ENCODE data around the gene TEX2.

DNA sequence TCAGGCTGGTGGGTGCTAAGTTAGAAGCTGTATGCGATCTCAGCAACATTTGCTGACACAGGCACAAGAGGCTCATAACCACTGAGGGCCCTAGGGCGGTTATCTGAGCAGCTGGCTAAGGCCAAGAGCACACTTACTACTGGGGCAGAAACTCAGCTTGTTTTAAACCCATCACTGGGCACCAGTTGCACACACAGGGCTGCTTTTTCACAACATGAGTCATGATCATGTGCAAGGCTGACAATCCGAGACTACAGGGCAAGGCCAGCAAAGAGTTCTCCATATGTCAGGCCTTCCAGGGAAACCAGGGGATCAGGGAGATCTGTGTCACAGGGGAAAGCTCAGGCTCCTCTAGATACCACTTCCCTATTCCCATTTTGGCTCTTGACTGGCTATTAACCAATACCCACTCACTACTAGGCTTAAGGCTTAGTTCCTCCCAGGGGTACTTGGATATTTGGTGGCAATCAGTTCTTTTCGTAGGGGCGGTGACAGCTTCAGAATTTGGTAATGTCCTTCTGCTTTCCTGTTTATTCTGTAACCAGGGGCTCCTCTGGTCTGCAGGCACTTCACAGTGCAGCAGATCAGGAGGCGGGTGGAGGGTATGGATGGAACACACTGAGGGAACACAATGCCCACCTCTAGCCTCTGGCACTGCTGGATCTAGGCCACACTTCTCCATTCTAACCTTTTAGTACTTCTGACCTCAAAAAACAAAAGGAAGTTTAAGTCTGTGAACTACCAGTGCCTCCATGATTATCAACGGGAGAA lies 88.2 kb downstream of the TEX2 start:
- no peak for TF ChIP-seq CTCF (IDR thresholded peaks at IDR 0.05)
- no peak for TF ChIP-seq POLR2A (IDR thresholded peaks at IDR 0.05)
- no peak for TF ChIP-seq EP300 (IDR thresholded peaks at IDR 0.05)
- peak in 1 of 4 donors; percentile 30 for TF ChIP-seq POLR2AphosphoS5 (IDR thresholded peaks at IDR 0.05)

Data from sigmoid colon (tissue), 4 donors.